ENCODE results near the gene NOTUM. TPM values are rescaled to one million over a fixed set of nuclear protein-coding genes. Genes with fewer than 3 reads are reported as not detected.

Gene NOTUM
- total RNA-seq, 1 donor from 2014 or later = 1.7 TPM

DNA sequence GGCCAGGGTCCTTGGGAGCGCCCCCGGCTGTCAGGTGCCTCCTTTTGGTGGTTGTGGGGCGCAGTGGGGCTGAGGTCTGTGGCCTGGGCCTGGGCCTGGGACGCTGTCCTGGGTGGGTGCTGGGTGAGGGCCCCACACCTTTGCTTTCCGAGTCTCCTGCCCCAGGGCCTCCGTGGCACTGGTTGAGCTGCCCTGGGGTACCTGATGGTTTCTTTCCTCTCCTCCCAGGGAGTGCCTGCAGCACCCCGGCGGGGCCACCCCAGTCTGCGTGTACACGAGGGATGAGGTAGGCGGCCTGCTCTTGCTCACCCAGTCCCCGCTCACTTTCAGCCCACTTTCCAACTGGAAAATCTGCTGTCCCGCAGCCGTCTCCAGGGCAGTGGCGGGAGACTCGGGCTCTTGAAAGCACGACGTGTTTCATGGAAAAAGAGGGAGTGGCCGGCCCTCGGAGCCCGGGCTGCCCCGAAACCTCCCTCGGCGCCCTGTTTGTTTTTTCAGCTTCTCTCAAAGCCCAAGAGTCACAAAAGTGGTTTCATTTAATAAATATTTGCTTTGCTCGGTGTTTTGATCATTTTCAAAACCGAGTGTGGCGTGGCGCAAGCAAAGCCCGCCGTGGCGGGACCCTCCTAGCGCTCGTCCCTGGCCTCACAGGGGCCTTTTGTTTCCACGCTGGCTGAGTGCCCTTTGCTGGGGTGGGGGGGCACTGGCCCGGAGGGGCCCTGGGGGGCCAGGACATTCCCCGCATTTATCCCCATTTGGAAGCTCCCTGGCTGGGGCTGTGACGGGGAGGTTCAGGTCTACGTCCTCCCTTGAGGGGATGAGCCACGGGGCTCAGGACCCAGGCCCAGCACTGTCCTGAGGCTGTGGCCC, 33.8 kb upstream of the NOTUM start:
- Histone ChIP-seq H3K4me1 (ENCODE audit: insufficient read depth, low read length) (peaks cover 10% of the 10 kb centered on the region), H4K20me1 (ENCODE audit: insufficient read depth, low read length) (peaks cover 55% of the 10 kb centered on the region), H3K4me3 (ENCODE audit: insufficient read depth, low read depth, low read length) (no peak overlapping the region), H3K9ac (ENCODE audit: low read length) (no peak overlapping the region), H3K4me2 (ENCODE audit: low read length) (no peak overlapping the region), H3K9me3 (ENCODE audit: insufficient read depth, low read depth, low read length) (no peaks in the 10 kb centered on the region), H3K27ac (ENCODE audit: low read depth, low read length) (no peak overlapping the region), H3K36me3 (ENCODE audit: insufficient read depth, low read length) (no peaks in the 10 kb centered on the region), H2AFZ (ENCODE audit: low read depth, low read length) (no peak overlapping the region), H3K27me3 (ENCODE audit: insufficient read depth, low read length) (no peaks in the 10 kb centered on the region), H3K79me2 (ENCODE audit: insufficient read depth, low read length) (peaks cover 6% of the 10 kb centered on the region)
- Mint-ChIP-seq H3K27me3 (ENCODE audit: low read depth, unreplicated experiment) (no peaks in the 10 kb centered on the region), H3K27ac (ENCODE audit: unreplicated experiment) (peak overlapping the region; percentile 41), H3K4me3 (ENCODE audit: unreplicated experiment) (no peak overlapping the region), H3K36me3 (ENCODE audit: low read depth, unreplicated experiment) (peaks cover 9% of the 10 kb centered on the region), H3K9me3 (ENCODE audit: unreplicated experiment) (peaks cover 5% of the 10 kb centered on the region), H3K4me1 (ENCODE audit: low read depth, unreplicated experiment) (no peaks in the 10 kb centered on the region)
- no peak for TF ChIP-seq EZH2 (IDR thresholded peaks at IDR 0.05; ENCODE audit: insufficient read depth, low read length)
- TF ChIP-seq, protein P1, sequence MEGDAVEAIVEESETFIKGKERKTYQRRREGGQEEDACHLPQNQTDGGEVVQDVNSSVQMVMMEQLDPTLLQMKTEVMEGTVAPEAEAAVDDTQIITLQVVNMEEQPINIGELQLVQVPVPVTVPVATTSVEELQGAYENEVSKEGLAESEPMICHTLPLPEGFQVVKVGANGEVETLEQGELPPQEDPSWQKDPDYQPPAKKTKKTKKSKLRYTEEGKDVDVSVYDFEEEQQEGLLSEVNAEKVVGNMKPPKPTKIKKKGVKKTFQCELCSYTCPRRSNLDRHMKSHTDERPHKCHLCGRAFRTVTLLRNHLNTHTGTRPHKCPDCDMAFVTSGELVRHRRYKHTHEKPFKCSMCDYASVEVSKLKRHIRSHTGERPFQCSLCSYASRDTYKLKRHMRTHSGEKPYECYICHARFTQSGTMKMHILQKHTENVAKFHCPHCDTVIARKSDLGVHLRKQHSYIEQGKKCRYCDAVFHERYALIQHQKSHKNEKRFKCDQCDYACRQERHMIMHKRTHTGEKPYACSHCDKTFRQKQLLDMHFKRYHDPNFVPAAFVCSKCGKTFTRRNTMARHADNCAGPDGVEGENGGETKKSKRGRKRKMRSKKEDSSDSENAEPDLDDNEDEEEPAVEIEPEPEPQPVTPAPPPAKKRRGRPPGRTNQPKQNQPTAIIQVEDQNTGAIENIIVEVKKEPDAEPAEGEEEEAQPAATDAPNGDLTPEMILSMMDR (IDR thresholded peaks at IDR 0.05; ENCODE audit: insufficient read depth, low read depth, low read length) = no peak
- FAIRE-seq = no peak
- no peak for DNase-seq (ENCODE audit: low read depth)

DNA sequence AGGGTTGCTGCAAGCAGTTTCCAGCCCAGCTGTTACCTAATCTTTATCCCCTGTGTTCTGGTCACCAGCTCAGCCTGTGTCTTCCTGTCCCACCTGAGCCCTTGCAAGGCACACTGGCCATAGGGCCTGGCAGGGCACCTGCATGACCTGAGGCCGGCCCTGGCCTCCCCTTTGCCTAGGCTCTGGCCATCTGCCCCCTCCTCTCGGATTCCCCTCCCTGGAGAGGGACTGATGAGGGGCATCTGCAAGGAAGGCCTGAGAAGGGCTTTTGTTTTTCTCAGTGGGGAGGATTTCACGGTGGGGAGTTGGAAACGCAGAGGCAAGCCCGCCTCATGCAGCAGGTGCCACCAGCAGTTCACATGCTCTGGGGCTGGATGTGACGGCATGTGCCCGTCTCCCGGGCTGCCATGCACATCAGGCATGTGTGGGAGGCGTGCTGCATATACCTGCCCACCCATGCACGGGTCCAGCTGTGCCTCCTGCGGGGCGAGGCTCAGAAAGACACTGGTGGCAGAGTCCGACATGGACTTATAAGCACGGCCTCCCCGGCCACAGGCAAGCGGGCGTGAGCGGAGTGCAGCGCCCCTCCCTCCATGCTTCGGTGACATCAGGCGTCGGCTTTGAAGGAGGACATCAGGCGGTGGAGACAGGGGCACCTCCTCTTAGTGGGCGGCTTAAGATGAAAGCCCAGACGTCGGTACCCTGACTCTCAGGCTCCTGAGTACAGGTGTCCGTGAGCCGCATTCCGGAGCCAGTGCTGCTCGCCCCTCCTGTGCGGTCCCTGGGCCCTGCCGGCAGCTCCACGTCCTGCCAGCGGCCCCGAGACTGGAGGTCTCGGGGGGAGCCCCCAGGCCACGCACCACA, 33.0 kb upstream of the NOTUM start:
- Histone ChIP-seq H3K9ac (ENCODE audit: low read length) (no peak overlapping the region), H3K4me1 (ENCODE audit: insufficient read depth, low read length) (peaks cover 10% of the 10 kb centered on the region), H3K4me3 (ENCODE audit: insufficient read depth, low read depth, low read length) (no peak overlapping the region), H3K4me2 (ENCODE audit: low read length) (no peak overlapping the region), H3K9me3 (ENCODE audit: insufficient read depth, low read depth, low read length) (no peaks in the 10 kb centered on the region), H3K27ac (ENCODE audit: low read depth, low read length) (no peak overlapping the region), H3K36me3 (ENCODE audit: insufficient read depth, low read length) (no peaks in the 10 kb centered on the region), H3K79me2 (ENCODE audit: insufficient read depth, low read length) (peaks cover 6% of the 10 kb centered on the region), H3K27me3 (ENCODE audit: insufficient read depth, low read length) (no peaks in the 10 kb centered on the region), H4K20me1 (ENCODE audit: insufficient read depth, low read length) (peaks cover 58% of the 10 kb centered on the region), H2AFZ (ENCODE audit: low read depth, low read length) (no peak overlapping the region)
- no peak overlapping the region for H3K27ac Mint-ChIP-seq (ENCODE audit: unreplicated experiment)
- H3K36me3 Mint-ChIP-seq (ENCODE audit: low read depth, unreplicated experiment) = peaks cover 12% of the 10 kb centered on the region
- no peak for FAIRE-seq
- TF ChIP-seq, protein P1 (IDR thresholded peaks at IDR 0.05; ENCODE audit: insufficient read depth, low read depth, low read length) = no peak
- no peak for TF ChIP-seq EZH2 (IDR thresholded peaks at IDR 0.05; ENCODE audit: insufficient read depth, low read length)
- H3K27me3 Mint-ChIP-seq (ENCODE audit: low read depth, unreplicated experiment) = no peaks in the 10 kb centered on the region
- no peaks in the 10 kb centered on the region for H3K4me1 Mint-ChIP-seq (ENCODE audit: low read depth, unreplicated experiment)
- DNase-seq (ENCODE audit: low read depth) = no peak
- no peak overlapping the region for H3K4me3 Mint-ChIP-seq (ENCODE audit: unreplicated experiment)
- H3K9me3 Mint-ChIP-seq (ENCODE audit: unreplicated experiment) = peaks cover 5% of the 10 kb centered on the region
